Measurements from ENCODE around the gene NUCKS1.

- TF ChIP-seq CTCF (IDR thresholded peaks at IDR 0.05) (no peak), EP300 (IDR thresholded peaks at IDR 0.05) (no peak), POLR2A (IDR thresholded peaks at IDR 0.05) (no peak), POLR2AphosphoS5 (IDR thresholded peaks at IDR 0.05) (no peak)
Observed at GRCh38 chr1:205665201-205666045, 84.6 kb downstream of the NUCKS1 start.
